HG02678 (cell line): ENCODE results near the gene SLC25A29.

Experiments used
- ATAC-seq: cut with Tn5 transposase; IDR thresholded peaks from one replicate; pipeline ENCODE4 v1.9.1; 2021; ENCODE audit warnings: mild to moderate bottlenecking, moderate library complexity; ENCODE audit not compliant: unreplicated experiment

SLC25A29 gene

GRCh38 chr14:100332071-100332639 lies 25.9 kb upstream of the SLC25A29 start:
- ATAC-seq = no peak

- no peak for ATAC-seq
These were observed 24.2 kb upstream of the SLC25A29 start for GRCh38 chr14:100330388-100330931.

- no peak for ATAC-seq
These were observed 23.7 kb upstream of the SLC25A29 start for GRCh38 chr14:100330007-100330344.

- ATAC-seq = no peak
These were observed 23.2 kb upstream of the SLC25A29 start for GRCh38 chr14:100329233-100330006.

GRCh38 chr14:100328495-100329163 lies 22.4 kb upstream of the SLC25A29 start:
- no peak for ATAC-seq

- ATAC-seq = no peak
These were observed 20.9 kb upstream of the SLC25A29 start for GRCh38 chr14:100327128-100327527.

GRCh38 chr14:100325958-100326357 lies 19.7 kb upstream of the SLC25A29 start:
- ATAC-seq = no peak

GRCh38 chr14:100325231-100325632 lies 19.0 kb upstream of the SLC25A29 start:
- no peak for ATAC-seq

GRCh38 chr14:100323942-100324307 lies 17.7 kb upstream of the SLC25A29 start:
- no peak for ATAC-seq

- ATAC-seq = no peak
These were observed 17.1 kb upstream of the SLC25A29 start, which contains the start of gene SLC25A47 for GRCh38 chr14:100323121-100323941. Gene SLC25A47, plus strand, starts transcription at chr14:100323339. Its CDS starts 76 bp downstream, at chr14:100323415.

GRCh38 chr14:100322138-100322957 lies 16.1 kb upstream of the SLC25A29 start:
- no peak for ATAC-seq

- no peak for ATAC-seq
These were observed 15.4 kb upstream of the SLC25A29 start for GRCh38 chr14:100321473-100322137.

- no peak for ATAC-seq
These were observed 14.1 kb upstream of the SLC25A29 start for GRCh38 chr14:100320157-100320856.

- ATAC-seq = peak; percentile 91
These were observed 11.9 kb upstream of the SLC25A29 start for GRCh38 chr14:100317912-100318808.

- no peak for ATAC-seq
These were observed 11.1 kb upstream of the SLC25A29 start for GRCh38 chr14:100317389-100317788.

- no peak for ATAC-seq
These were observed 8.5 kb upstream of the SLC25A29 start for GRCh38 chr14:100314724-100315123.

GRCh38 chr14:100313464-100314230 lies 7.4 kb upstream of the SLC25A29 start:
- no peak for ATAC-seq
